LNCaP clone FGC (cell line): ENCODE results near the gene APLF.
"Not testable (repeated sequence)": the region's sequence is repeated elsewhere in the genome, so short reads cannot be mapped to it uniquely, and the experiment has no call there.

Experiments
- DNase-seq: peaks from one replicate; pipeline ENCODE4 v3.0.0-alpha.2; 2011; ENCODE audit warnings: low read depth
- H3K4me3 ChIP-seq: 2 replicates; pipeline ENCODE4 v1.5.1; 2011; ENCODE audit warnings: mild to moderate bottlenecking, low read depth, low read length, control low read depth
- CTCF ChIP-seq: IDR thresholded peaks from 2 replicates; pipeline ENCODE4 v1.5.1; 2012; ENCODE audit warnings: mild to moderate bottlenecking; ENCODE audit not compliant: control insufficient read depth, insufficient read depth; ENCODE audit errors: extremely low read depth

APLF gene

GRCh38 chr2:68544811-68545210 is 77.4 kb downstream of the APLF start:
- H3K4me3 ChIP-seq = no peak overlapping the region
- no peak for DNase-seq
- no peak for TF ChIP-seq CTCF

GRCh38 chr2:68548396-68548795 is 81.0 kb downstream of the APLF start:
- no peak for TF ChIP-seq CTCF

GRCh38 chr2:68553098-68553497 is 85.7 kb downstream of the APLF start:
- H3K4me3 ChIP-seq = no peak overlapping the region
- no peak for DNase-seq
- no peak for TF ChIP-seq CTCF

More at GRCh38 chr2:68548396-68548795, 81.0 kb downstream of the APLF start:
- peak; percentile 64 for DNase-seq
- H3K4me3 ChIP-seq = no peak overlapping the region

- not testable (repeated sequence) for H3K4me3 ChIP-seq, DNase-seq
Observed at GRCh38 chr2:68555425-68556206, 88.2 kb downstream of the APLF start.

GRCh38 chr2:68556381-68556780 is 89.0 kb downstream of the APLF start:
- H3K4me3 ChIP-seq = no peak overlapping the region
- TF ChIP-seq CTCF = no peak
- no peak for DNase-seq

GRCh38 chr2:68558576-68558975 is 91.2 kb downstream of the APLF start:
- H3K4me3 ChIP-seq = no peak overlapping the region
- no peak for TF ChIP-seq CTCF

GRCh38 chr2:68559692-68560091 is 92.3 kb downstream of the APLF start:
- TF ChIP-seq CTCF = no peak
- H3K4me3 ChIP-seq = no peak overlapping the region
- DNase-seq = no peak

More at GRCh38 chr2:68558576-68558975, 91.2 kb downstream of the APLF start:
- DNase-seq = no peak
